ENCODE data around the gene SLC2A14. TPM values are rescaled to one million over a fixed set of nuclear protein-coding genes. Genes with fewer than 3 reads are reported as not detected.
"Not testable (repeated sequence)": the region's sequence is repeated elsewhere in the genome, so short reads cannot be mapped to it uniquely, and the experiment has no call there.

The SLC2A14 gene
- total RNA-seq, 3 donors from 2014 or later = 0.41 to 0.81 (median 0.47) TPM

GRCh38 chr12:7788294-7788660 lies 84.4 kb downstream of the SLC2A14 start:
- DNase-seq = no peak
- no peak for TF ChIP-seq CTCF (IDR thresholded peaks at IDR 0.05)
- H3K36me3 ChIP-seq (ENCODE audit: low read depth) = no peaks in the 10 kb centered on the region
- intact Hi-C loops (cut with DNase I, micrococcal nuclease) = no loop called here
- H3K4me1 ChIP-seq (ENCODE audit: low read depth) = no peaks in the 10 kb centered on the region
- no peak for ATAC-seq
- no peaks in the 10 kb centered on the region for H3K9me3 ChIP-seq
- H3K4me3 ChIP-seq = no peak overlapping the region

- DNase-seq (no peak), ATAC-seq (no peak)
- TF ChIP-seq CTCF (IDR thresholded peaks at IDR 0.05) = no peak
- Histone ChIP-seq H3K4me3 (no peak overlapping the region), H3K36me3 (ENCODE audit: low read depth) (no peaks in the 10 kb centered on the region), H3K9me3 (no peaks in the 10 kb centered on the region), H3K4me1 (ENCODE audit: low read depth) (no peaks in the 10 kb centered on the region)
- intact Hi-C loops (cut with DNase I, micrococcal nuclease) = no loop called here
These were observed 85.0 kb downstream of the SLC2A14 start for GRCh38 chr12:7787574-7788293.

- TF ChIP-seq CTCF (IDR thresholded peaks at IDR 0.05) = no peak
- H3K36me3 ChIP-seq (ENCODE audit: low read depth) = no peaks in the 10 kb centered on the region
- no peaks in the 10 kb centered on the region for H3K9me3 ChIP-seq
- DNase-seq = no peak
- no peaks in the 10 kb centered on the region for H3K4me1 ChIP-seq (ENCODE audit: low read depth)
- intact Hi-C loops (cut with DNase I, micrococcal nuclease) = no loop called here
- no peak overlapping the region for H3K4me3 ChIP-seq
- ATAC-seq = no peak
These were observed 88.0 kb downstream of the SLC2A14 start for GRCh38 chr12:7784701-7785100.

- ATAC-seq; DNase-seq; intact Hi-C loops (cut with DNase I, micrococcal nuclease); H3K4me1 ChIP-seq (ENCODE audit: low read depth); H3K4me3 ChIP-seq; H3K9me3 ChIP-seq; H3K36me3 ChIP-seq (ENCODE audit: low read depth): not testable (repeated sequence)
These were observed 89.3 kb downstream of the SLC2A14 start for GRCh38 chr12:7783433-7783832.

GRCh38 chr12:7782055-7782454 lies 90.7 kb downstream of the SLC2A14 start:
- H3K9me3 ChIP-seq = no peaks in the 10 kb centered on the region

GRCh38 chr12:7781274-7781673 lies 91.4 kb downstream of the SLC2A14 start:
- no peaks in the 10 kb centered on the region for H3K9me3 ChIP-seq
- intact Hi-C loops (cut with DNase I, micrococcal nuclease) = no loop called here
- no peak for DNase-seq
- H3K36me3 ChIP-seq (ENCODE audit: low read depth) = no peaks in the 10 kb centered on the region
- H3K4me3 ChIP-seq = no peak overlapping the region
- H3K4me1 ChIP-seq (ENCODE audit: low read depth) = no peaks in the 10 kb centered on the region
- TF ChIP-seq CTCF (IDR thresholded peaks at IDR 0.05) = no peak
- no peak for ATAC-seq

More at GRCh38 chr12:7782055-7782454, 90.7 kb downstream of the SLC2A14 start:
- ATAC-seq (no peak), DNase-seq (no peak)
- intact Hi-C loops (cut with DNase I, micrococcal nuclease) = no loop called here
- Histone ChIP-seq H3K4me1 (ENCODE audit: low read depth) (no peaks in the 10 kb centered on the region), H3K36me3 (ENCODE audit: low read depth) (no peaks in the 10 kb centered on the region), H3K4me3 (no peak overlapping the region)
- no peak for TF ChIP-seq CTCF (IDR thresholded peaks at IDR 0.05)

Data from mucosa of descending colon (tissue), 3 donors.